ENCODE measurements around the gene ELF3. TPM values are rescaled to one million over a fixed set of nuclear protein-coding genes. Genes with fewer than 3 reads are reported as not detected.
A peak's percentile ranks its signal among the peaks of the same experiment; 100 is the strongest.

The ELF3 gene
- total RNA-seq, 2 experiments from 2014 or later = 2.0 to 2.7 TPM

- DNase-seq (no peak), ATAC-seq (ENCODE audit: poor library complexity) (no peak)
- no peak overlapping the region for H3K27ac Mint-ChIP-seq
- peaks cover 0 to 6% of the 10 kb centered on the region in 2 experiments for H3K9me3 ChIP-seq (ENCODE audit: control insufficient read depth in 1 of 2, insufficient read depth in 1 of 2, low read length in 2 of 2)
- H3K4me1 Mint-ChIP-seq (ENCODE audit: low read depth) = no peaks in the 10 kb centered on the region
- ChIA-PET CTCF (interaction anchor here (0.5 to 0.9 kb wide), 2 partner anchors 112 to 1908 kb away, joined by 3 read pairs; no protein-coding TSS in a partner anchor), POLR2A (no interaction called here)
- no peaks in the 10 kb centered on the region for H3K9me3 Mint-ChIP-seq
- intact Hi-C loops (cut with DNase I, micrococcal nuclease) = no loop called here
- H3K4me3 Mint-ChIP-seq = no peak overlapping the region
- H3K27me3 Mint-ChIP-seq = no peaks in the 10 kb centered on the region
- no peak overlapping the region for H3K4me3 ChIP-seq (ENCODE audit: low read length)
- no peak overlapping the region for H3K27ac ChIP-seq (ENCODE audit: low read depth in 1 of 2, low read length in 2 of 2)
- TF ChIP-seq CTCF (IDR thresholded peaks at IDR 0.05) = no peak
- H3K4me1 ChIP-seq (ENCODE audit: insufficient read depth, low read length) = peaks cover 3% of the 10 kb centered on the region
- no peaks in the 10 kb centered on the region for H3K27me3 ChIP-seq (ENCODE audit: control insufficient read depth in 1 of 2, insufficient read depth in 2 of 2, low read length in 2 of 2)
- H3K36me3 ChIP-seq (ENCODE audit: insufficient read depth, low read length) = peaks cover 36% of the 10 kb centered on the region
- peaks cover 46% of the 10 kb centered on the region for H3K36me3 Mint-ChIP-seq (ENCODE audit: low read depth)
These were observed 3.1 kb upstream of the ELF3 start for GRCh38 chr1:202007304-202007703.

- peaks cover 30% of the 10 kb centered on the region for H3K36me3 ChIP-seq (ENCODE audit: insufficient read depth, low read length)
- Mint-ChIP-seq H3K9me3 (no peaks in the 10 kb centered on the region), H3K4me1 (ENCODE audit: low read depth) (no peaks in the 10 kb centered on the region), H3K4me3 (no peak overlapping the region), H3K27me3 (no peaks in the 10 kb centered on the region), H3K36me3 (ENCODE audit: low read depth) (peaks cover 40% of the 10 kb centered on the region), H3K27ac (no peak overlapping the region)
- no peak overlapping the region for H3K27ac ChIP-seq (ENCODE audit: low read depth in 1 of 2, low read length in 2 of 2)
- no peak for ATAC-seq (ENCODE audit: poor library complexity)
- H3K27me3 ChIP-seq (ENCODE audit: control insufficient read depth in 1 of 2, insufficient read depth in 2 of 2, low read length in 2 of 2) = no peaks in the 10 kb centered on the region
- DNase-seq = no peak
- no peak overlapping the region for H3K4me3 ChIP-seq (ENCODE audit: low read length)
- peaks cover 3% of the 10 kb centered on the region for H3K4me1 ChIP-seq (ENCODE audit: insufficient read depth, low read length)
- CTCF ChIA-PET = interaction anchor here (0.9 kb wide), 1 partner anchor 112 kb away, joined by 3 read pairs; no protein-coding TSS in a partner anchor
- POLR2A ChIA-PET = no interaction called here
- no peak for TF ChIP-seq CTCF (IDR thresholded peaks at IDR 0.05)
- intact Hi-C loops (cut with DNase I, micrococcal nuclease) = no loop called here
- peaks cover 0 to 6% of the 10 kb centered on the region in 2 experiments for H3K9me3 ChIP-seq (ENCODE audit: control insufficient read depth in 1 of 2, insufficient read depth in 1 of 2, low read length in 2 of 2)
These were observed 2.4 kb upstream of the ELF3 start for GRCh38 chr1:202007805-202008489.

- Mint-ChIP-seq H3K27me3 (no peaks in the 10 kb centered on the region), H3K4me1 (ENCODE audit: low read depth) (no peaks in the 10 kb centered on the region), H3K36me3 (ENCODE audit: low read depth) (peaks cover 24% of the 10 kb centered on the region), H3K4me3 (no peak overlapping the region), H3K27ac (no peak overlapping the region), H3K9me3 (no peaks in the 10 kb centered on the region)
- no peak overlapping the region for H3K4me3 ChIP-seq (ENCODE audit: low read length)
- peaks cover 16% of the 10 kb centered on the region for H3K36me3 ChIP-seq (ENCODE audit: insufficient read depth, low read length)
- H3K9me3 ChIP-seq (ENCODE audit: control insufficient read depth in 1 of 2, insufficient read depth in 1 of 2, low read length in 2 of 2) = peaks cover 0 to 6% of the 10 kb centered on the region in 2 experiments
- ChIA-PET CTCF (no interaction called here), POLR2A (no interaction called here)
- no peaks in the 10 kb centered on the region for H3K27me3 ChIP-seq (ENCODE audit: control insufficient read depth in 1 of 2, insufficient read depth in 2 of 2, low read length in 2 of 2)
- H3K27ac ChIP-seq (ENCODE audit: low read depth in 1 of 2, low read length in 2 of 2) = no peak overlapping the region
- peaks cover 3% of the 10 kb centered on the region for H3K4me1 ChIP-seq (ENCODE audit: insufficient read depth, low read length)
- ATAC-seq (ENCODE audit: poor library complexity) = peak; percentile 68
- intact Hi-C loops (cut with DNase I, micrococcal nuclease) = loop anchor here in 1 of 2 experiments (1.0 kb wide), 1 partner anchor 123 kb away; no protein-coding TSS in a partner anchor
- peak; percentile 93 for TF ChIP-seq CTCF (IDR thresholded peaks at IDR 0.05)
- peak; percentile 24 to 75 (median 48) for DNase-seq
These were observed 834 bp upstream of the ELF3 start for GRCh38 chr1:202009326-202010179.
